Endothelial cell of umbilical vein (primary cell): ENCODE results near the gene RWDD1. TPM values are rescaled to one million over a fixed set of nuclear protein-coding genes. Genes with fewer than 3 reads are reported as not detected.

Source experiments
- Bru-seq: library from RNA; stranded (reverse); fragments of 400-500 nt; gene quantifications from one replicate; lab custom pipeline; 2021; lab: Mats Ljungman, UMichigan
- BruChase-seq, 2 experiments: library from RNA; stranded (reverse); fragments of 400-500 nt; gene quantifications; one replicate each; lab custom pipeline; 2021; lab: Mats Ljungman, UMichigan
- BruUV-seq: library from RNA; stranded (reverse); fragments of 400-500 nt; replicated peaks from 2 replicates; lab custom pipeline; 2021; lab: Mats Ljungman, UMichigan
- CTCF ChIA-PET: fragments of 300-600, 350-600 bp; sonication (Branson Sonifier 250); formaldehyde crosslinking; loops from one replicate; lab custom pipeline; 2021; ENCODE audit warnings: antibody characterized with exemption, inconsistent platforms; lab: Charles Lee
- POLR2A ChIA-PET: fragments of 300-600, 350-600 bp; sonication (Branson Sonifier 250); formaldehyde crosslinking; loops from one replicate; lab custom pipeline; 2021; ENCODE audit warnings: antibody characterized with exemption, inconsistent platforms; lab: Charles Lee
- DNase-seq: peaks from one replicate; pipeline ENCODE4 v3.0.0-alpha.2; 2011; ENCODE audit warnings: low read depth, low spot score
- FAIRE-seq: peaks from 2 replicates; lab custom pipeline; 2011; peaks lifted over from hg19 to GRCh38; lab: Jason Lieb, UNC
- H2AFZ ChIP-seq: 2 replicates; pipeline ENCODE4 v1.6.0; 2012; ENCODE audit warnings: low read depth, low read length, control low read depth, inconsistent platforms
- H3K27ac ChIP-seq: 2 replicates; pipeline ENCODE4 v1.5.1; 2011; ENCODE audit warnings: low read depth, mild to moderate bottlenecking, control low read depth, low read length, moderate library complexity; ENCODE audit not compliant: insufficient read depth
- H3K27me3 ChIP-seq, 2 experiments: 2 replicates each; pipeline versions ENCODE4 v1.6.0 to v1.6.1; 2011; ENCODE audit warnings: low read length in 2 of 2, mixed read lengths in 1 of 2; ENCODE audit not compliant: control insufficient read depth in 2 of 2, insufficient read depth in 2 of 2
- H3K36me3 ChIP-seq, 2 experiments: 2 replicates in 1 of 2; 3 replicates in 1 of 2; pipeline ENCODE4 v1.5.1; 2011; ENCODE audit warnings: low read length in 2 of 2, mild to moderate bottlenecking in 1 of 2, moderate library complexity in 1 of 2; ENCODE audit not compliant: control insufficient read depth in 2 of 2, insufficient read depth in 2 of 2; ENCODE audit errors: extremely low read depth in 1 of 2
- H3K4me1 ChIP-seq: 3 replicates; pipeline ENCODE4 v1.5.1; 2011; ENCODE audit warnings: mild to moderate bottlenecking, low read length; ENCODE audit not compliant: control insufficient read depth, insufficient read depth; ENCODE audit errors: extremely low read depth
- H3K4me2 ChIP-seq: 2 replicates; pipeline ENCODE4 v1.6.1; 2011; ENCODE audit warnings: low read length, control low read depth, mixed read lengths; ENCODE audit not compliant: insufficient read depth
- H3K4me3 ChIP-seq, 3 experiments: fragments of 200-600 bp in 1 of 3; sonication (generic), shearing (Covaris generic) in 1 of 3; replicated peaks in 1 of 3; 2 replicates each; pipeline ENCODE4 v1.5.1; 2011 to 2016; ENCODE audit warnings: control low read depth in 3 of 3, low read length in 3 of 3, mild to moderate bottlenecking in 2 of 3, inconsistent platforms in 1 of 3, low read depth in 1 of 3, moderate library complexity in 1 of 3; ENCODE audit not compliant: insufficient read depth in 1 of 3
- H3K79me2 ChIP-seq: 2 replicates; pipeline ENCODE4 v1.6.0; 2012; ENCODE audit warnings: low read length, inconsistent platforms; ENCODE audit not compliant: control insufficient read depth, insufficient read depth
- H3K9ac ChIP-seq: replicated peaks from 2 replicates; pipeline ENCODE3; 2011; ENCODE audit warnings: low read length, control low read depth; ENCODE audit not compliant: insufficient read depth; ENCODE audit errors: extremely low read depth
- H3K9me1 ChIP-seq: replicated peaks from 3 replicates; pipeline ENCODE4 v1.6.0; 2011; ENCODE audit warnings: mild to moderate bottlenecking, low read length; ENCODE audit not compliant: control insufficient read depth, insufficient read depth; ENCODE audit errors: extremely low read depth
- H3K9me3 ChIP-seq: replicated peaks from 2 replicates; pipeline ENCODE4 v1.5.1; 2012; ENCODE audit warnings: low read length, inconsistent platforms; ENCODE audit not compliant: control insufficient read depth, insufficient read depth
- H4K20me1 ChIP-seq: replicated peaks from 2 replicates; pipeline ENCODE3; 2011; ENCODE audit warnings: mild to moderate bottlenecking, low read length; ENCODE audit not compliant: control insufficient read depth, insufficient read depth; ENCODE audit errors: extremely low read depth
- EZH2 ChIP-seq: IDR thresholded peaks from 2 replicates; pipeline ENCODE4 v1.6.1; 2012; ENCODE audit warnings: borderline replicate concordance, low read depth, mild to moderate bottlenecking, moderate library complexity, low read length, inconsistent platforms; ENCODE audit not compliant: severe bottlenecking
- FOS ChIP-seq: IDR thresholded peaks from 2 replicates; pipeline ENCODE4 v1.6.1; 2011; ENCODE audit warnings: mild to moderate bottlenecking, low read length, moderate library complexity, borderline replicate concordance; ENCODE audit not compliant: insufficient read depth
- GATA2 ChIP-seq: IDR thresholded peaks from 2 replicates; pipeline ENCODE4 v1.7.0; 2011; ENCODE audit warnings: low read depth, mild to moderate bottlenecking, moderate library complexity, mixed read lengths, low read length; ENCODE audit not compliant: insufficient read length, insufficient read depth
- JUN ChIP-seq: IDR thresholded peaks from 2 replicates; pipeline ENCODE4 v1.6.1; 2011; ENCODE audit warnings: borderline replicate concordance, low read depth; ENCODE audit not compliant: insufficient read length, insufficient read depth
- MYC ChIP-seq: IDR thresholded peaks from one replicate; pipeline ENCODE4 v1.6.1; 2011; ENCODE audit warnings: mild to moderate bottlenecking, low read depth, low read length
- POLR2A ChIP-seq: IDR thresholded peaks from 2 replicates; pipeline ENCODE4 v1.6.1; 2012; ENCODE audit warnings: low read depth, mild to moderate bottlenecking, control low read depth, low read length
- POLR2AphosphoS5 ChIP-seq: IDR thresholded peaks from 2 replicates; pipeline ENCODE4 v1.6.1; 2012; ENCODE audit warnings: low read depth, mild to moderate bottlenecking, control low read depth, low read length, moderate library complexity; ENCODE audit not compliant: insufficient read depth
- dilution Hi-C: fragments of 300-500 bp; cut with MboI; formaldehyde crosslinking; loops from one replicate; pipeline ENCODE4 v1.15.0; 2019; ENCODE audit warnings: low sequenced_read_pairs; ENCODE audit not compliant: extremely low pct_ligation_motif_present
- intact Hi-C: fragments of 100-400 bp; cut with micrococcal nuclease; formaldehyde crosslinking; loops from one replicate; pipeline ENCODE4 v1.10.0; 2022
- long read RNA-seq: library from polyadenylated mRNA; stranded (forward); transcript quantifications from one replicate; pipeline ENCODE4 v2.0.0, GENCODE V29; 2021
- polyA minus RNA-seq, 3 experiments: library from RNA; depleted of rRNA, polyadenylated mRNA; stranded (reverse); fragments of >200 nt; gene quantifications; 1 replicate in 1 of 3; 2 replicates in 2 of 3; pipeline ENCODE4 v1.2.3, GENCODE V29; 2011
- polyA plus RNA-seq, 4 experiments: library from polyadenylated mRNA; depleted of rRNA in 3 of 4; stranded (reverse) in 3 of 4; unstranded in 1 of 4; fragments of >200 nt; gene quantifications; 2 replicates each; pipeline versions ENCODE4 v1.2.1 to v1.2.3, GENCODE V29; 2011 to 2012; ENCODE audit warnings: missing spikeins in 1 of 4
- total RNA-seq: library from RNA; stranded (reverse); gene quantifications from 2 replicates; pipeline ENCODE4 v1.2.3, GENCODE V29; 2021
- TF ChIP-seq, protein P1 (sequence below), 2 donors: IDR thresholded peaks; 1 replicate in 1 of 2; 2 replicates in 1 of 2; pipeline ENCODE4 v1.5.1; 2011; ENCODE audit warnings: low read length in 2 of 2, mild to moderate bottlenecking in 2 of 2, moderate library complexity in 2 of 2, control low read depth in 1 of 2, inconsistent platforms in 1 of 2, low read depth in 1 of 2; ENCODE audit not compliant: insufficient read depth in 1 of 2; ENCODE audit errors: extremely low read depth in 1 of 2
- TF ChIP-seq, protein P2 (sequence below): IDR thresholded peaks from 2 replicates; pipeline ENCODE4 v1.6.1; 2011; ENCODE audit not compliant: insufficient read depth, insufficient read length

Gene RWDD1, protein sequence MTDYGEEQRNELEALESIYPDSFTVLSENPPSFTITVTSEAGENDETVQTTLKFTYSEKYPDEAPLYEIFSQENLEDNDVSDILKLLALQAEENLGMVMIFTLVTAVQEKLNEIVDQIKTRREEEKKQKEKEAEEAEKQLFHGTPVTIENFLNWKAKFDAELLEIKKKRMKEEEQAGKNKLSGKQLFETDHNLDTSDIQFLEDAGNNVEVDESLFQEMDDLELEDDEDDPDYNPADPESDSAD
- total RNA-seq (37.9 and 44.2 TPM in 2 replicates), polyA plus RNA-seq (16.6 and 18.7 TPM in 2 replicates), polyA minus RNA-seq (9.6 and 17.3 TPM in 2 replicates), Bru-seq, nascent RNA (percentile 87 among the genes with signal in this experiment), BruChase-seq, experiment 1, labeled RNA remaining after a 6-hour chase (percentile 84 among the genes with signal in this experiment), BruChase-seq, experiment 2, labeled RNA remaining after a 2-hour chase (percentile 71 among the genes with signal in this experiment)
- polyA plus RNA-seq (2011; cell fraction: cytosol; rRNA removed): 21.9 and 22.9 TPM in 2 replicates
- 5.7 and 9.0 TPM in 2 replicates for polyA plus RNA-seq (2011; cell fraction: nucleus; rRNA removed)
- polyA plus RNA-seq (2012): 29.5 and 47.2 TPM in 2 replicates
- 11.1 TPM for polyA minus RNA-seq (2011; cell fraction: cytosol; rRNA and poly(A)+ RNA removed)
- polyA minus RNA-seq (2011; cell fraction: nucleus; rRNA and poly(A)+ RNA removed): 4.8 and 5.3 TPM in 2 replicates
- long read RNA-seq, full-length matches to known transcripts: 207 of 228 reads
- long read RNA-seq, partial matches to known transcripts: 11 of 228 reads
- long read RNA-seq, other reads (novel, unspliced or antisense): 10 of 228 reads

DNA sequence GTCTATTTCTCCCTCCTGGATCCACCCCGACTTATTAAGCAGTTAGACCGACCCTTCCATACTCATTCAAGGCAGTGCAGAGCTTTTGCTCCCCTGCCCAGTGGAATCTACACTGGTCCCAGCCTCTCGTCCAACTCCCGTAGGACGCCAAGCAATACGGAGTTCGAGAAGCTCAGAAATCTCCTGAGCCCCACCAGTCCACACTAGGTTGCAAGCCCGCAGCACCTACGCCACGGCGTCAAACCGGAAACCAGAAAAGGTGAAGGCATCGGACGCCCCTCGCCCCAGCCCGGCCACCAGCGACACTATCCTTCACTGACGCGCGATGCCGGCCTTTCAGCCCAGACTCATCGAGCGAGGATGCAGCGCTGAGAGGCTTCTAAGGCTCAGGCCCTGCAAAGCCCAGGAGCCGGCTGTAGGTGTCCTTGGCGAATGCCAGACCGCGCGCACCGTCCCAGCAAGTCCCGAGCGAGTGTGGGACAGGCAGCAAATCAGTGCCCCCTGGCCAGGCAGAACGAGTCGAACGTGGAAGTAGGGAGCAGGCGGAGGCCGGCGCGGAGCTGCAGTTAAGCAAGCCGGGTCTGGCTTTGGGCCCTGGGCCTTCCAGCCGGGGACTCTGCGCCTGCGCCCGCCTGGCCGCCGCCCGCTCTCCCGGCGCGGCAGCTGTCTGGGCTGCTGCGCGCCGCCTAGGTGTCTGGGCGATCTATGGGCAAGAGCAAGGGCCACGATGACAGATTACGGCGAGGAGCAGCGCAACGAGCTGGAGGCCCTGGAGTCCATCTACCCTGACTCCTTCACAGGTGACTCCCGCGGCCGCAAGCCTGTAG is at the start of gene RWDD1:
Gene RWDD1 (plus strand): TSS at position 649 of the 827 bp plus-strand sequence. CDS start 79 bp downstream, at position 728.
- dilution Hi-C loops: no loop called here
- Histone ChIP-seq H3K27me3 (no peaks in the 10 kb centered on the region), H3K4me1 (peaks cover 33% of the 10 kb centered on the region), H2AFZ (peak within 1 kb of the TSS; percentile 92), H3K9me1 (no peaks in the 10 kb centered on the region), H3K4me3 (peak within 1 kb of the TSS; percentile 87 to 98 (median 98)), H3K9ac (peak within 1 kb of the TSS; percentile 98), H3K79me2 (peaks cover 56% of the 10 kb centered on the region), H4K20me1 (no peaks in the 10 kb centered on the region), H3K27ac (peak within 1 kb of the TSS; percentile 84), H3K9me3 (no peaks in the 10 kb centered on the region), H3K4me2 (peak within 1 kb of the TSS; percentile 99), H3K36me3 (no peaks in the 10 kb centered on the region)
- no TSS peak for BruUV-seq
- CTCF ChIA-PET: interaction anchor here (0.8 to 5.5 kb wide), 11 partner anchors 8 to 353 kb away, joined by 3 to 36 read pairs (median 6); partner anchors contain the start of genes CALHM5 and RSPH4A
- peak; percentile 99 for DNase-seq
- FAIRE-seq: peak; percentile 93
- TF ChIP-seq JUN (no peak), GATA2 (no peak), POLR2A (peak; percentile 89), MYC (peak; percentile 94), FOS (no peak), POLR2AphosphoS5 (peak; percentile 92), EZH2 (no peak)
- TF ChIP-seq, protein P1, sequence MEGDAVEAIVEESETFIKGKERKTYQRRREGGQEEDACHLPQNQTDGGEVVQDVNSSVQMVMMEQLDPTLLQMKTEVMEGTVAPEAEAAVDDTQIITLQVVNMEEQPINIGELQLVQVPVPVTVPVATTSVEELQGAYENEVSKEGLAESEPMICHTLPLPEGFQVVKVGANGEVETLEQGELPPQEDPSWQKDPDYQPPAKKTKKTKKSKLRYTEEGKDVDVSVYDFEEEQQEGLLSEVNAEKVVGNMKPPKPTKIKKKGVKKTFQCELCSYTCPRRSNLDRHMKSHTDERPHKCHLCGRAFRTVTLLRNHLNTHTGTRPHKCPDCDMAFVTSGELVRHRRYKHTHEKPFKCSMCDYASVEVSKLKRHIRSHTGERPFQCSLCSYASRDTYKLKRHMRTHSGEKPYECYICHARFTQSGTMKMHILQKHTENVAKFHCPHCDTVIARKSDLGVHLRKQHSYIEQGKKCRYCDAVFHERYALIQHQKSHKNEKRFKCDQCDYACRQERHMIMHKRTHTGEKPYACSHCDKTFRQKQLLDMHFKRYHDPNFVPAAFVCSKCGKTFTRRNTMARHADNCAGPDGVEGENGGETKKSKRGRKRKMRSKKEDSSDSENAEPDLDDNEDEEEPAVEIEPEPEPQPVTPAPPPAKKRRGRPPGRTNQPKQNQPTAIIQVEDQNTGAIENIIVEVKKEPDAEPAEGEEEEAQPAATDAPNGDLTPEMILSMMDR (IDR thresholded peaks at IDR 0.05; ENCODE audit: extremely low read depth in 1 of 2, insufficient read depth in 1 of 2, low read depth in 1 of 2, low read length in 2 of 2): no peak
- TF ChIP-seq, protein P2, sequence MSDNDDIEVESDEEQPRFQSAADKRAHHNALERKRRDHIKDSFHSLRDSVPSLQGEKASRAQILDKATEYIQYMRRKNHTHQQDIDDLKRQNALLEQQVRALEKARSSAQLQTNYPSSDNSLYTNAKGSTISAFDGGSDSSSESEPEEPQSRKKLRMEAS: peak; percentile 93
- POLR2A ChIA-PET: interaction anchor here (0.9 to 1.5 kb wide), 3 partner anchors 8 to 291 kb away, joined by 3 to 4 read pairs (median 3); partner anchors contain the start of genes CALHM5 and TSPYL1
- intact Hi-C loops: loop anchor here (1.0 to 5.0 kb wide), 6 partner anchors 60 to 292 kb away; partner anchors contain the start of genes CALHM5, DSE, KPNA5 and TSPYL1
